Erythroblast (primary cell): ENCODE data around the gene LEPR.

Experiments
- GATA1 ChIP-seq: IDR thresholded peaks from 2 replicates; pipeline ENCODE4 v1.6.1; 2011; ENCODE audit warnings: low read depth, mild to moderate bottlenecking, control low read depth, low read length, moderate library complexity
- POLR2A ChIP-seq: IDR thresholded peaks from 2 replicates; pipeline ENCODE4 v1.6.1; 2011; ENCODE audit warnings: mild to moderate bottlenecking, low read length

GRCh38 chr1:65435987-65436386, 15.5 kb downstream of the LEPR start:
- TF ChIP-seq POLR2A = no peak
- no peak for TF ChIP-seq GATA1
